ENCODE data around the gene TBC1D8.

Gene TBC1D8

GRCh38 chr2:101111917-101112771 lies 39.0 kb downstream of the TBC1D8 start:
- DNase-seq (ENCODE audit: low read depth in 2 of 2): no peak

- DNase-seq (ENCODE audit: low read depth in 2 of 2): no peak
Observed at GRCh38 chr2:101111262-101111838, 39.8 kb downstream of the TBC1D8 start.

- no peak for DNase-seq (ENCODE audit: low read depth in 2 of 2)
Observed at GRCh38 chr2:101109451-101110118, 41.6 kb downstream of the TBC1D8 start.

GRCh38 chr2:101108357-101108756 lies 42.8 kb downstream of the TBC1D8 start:
- no peak for DNase-seq (ENCODE audit: low read depth in 2 of 2)

GRCh38 chr2:101107241-101107640 lies 43.9 kb downstream of the TBC1D8 start:
- DNase-seq (ENCODE audit: low read depth in 2 of 2): no peak

GRCh38 chr2:101106453-101107181 lies 44.6 kb downstream of the TBC1D8 start:
- DNase-seq (ENCODE audit: low read depth in 2 of 2): no peak

GRCh38 chr2:101105654-101106053 lies 45.5 kb downstream of the TBC1D8 start:
- DNase-seq (ENCODE audit: low read depth in 2 of 2): no peak

- no peak for DNase-seq (ENCODE audit: low read depth in 2 of 2)
Observed at GRCh38 chr2:101097638-101098037, 53.5 kb downstream of the TBC1D8 start.

GRCh38 chr2:101096619-101097142 lies 54.5 kb downstream of the TBC1D8 start:
- DNase-seq (ENCODE audit: low read depth in 2 of 2): no peak

GRCh38 chr2:101094351-101094750 lies 56.8 kb downstream of the TBC1D8 start:
- no peak for DNase-seq (ENCODE audit: low read depth in 2 of 2)

- no peak for DNase-seq (ENCODE audit: low read depth in 2 of 2)
Observed at GRCh38 chr2:101089942-101090799, 61.0 kb downstream of the TBC1D8 start.

- no peak for DNase-seq (ENCODE audit: low read depth in 2 of 2)
Observed at GRCh38 chr2:101089419-101089818, 61.8 kb downstream of the TBC1D8 start.

GRCh38 chr2:101087638-101088037 lies 63.5 kb downstream of the TBC1D8 start:
- no peak for DNase-seq (ENCODE audit: low read depth in 2 of 2)

- DNase-seq (ENCODE audit: low read depth in 2 of 2): no peak
Observed at GRCh38 chr2:101083613-101084012, 67.6 kb downstream of the TBC1D8 start.

GRCh38 chr2:101082998-101083397 lies 68.2 kb downstream of the TBC1D8 start:
- DNase-seq (ENCODE audit: low read depth in 2 of 2): no peak

- DNase-seq (ENCODE audit: low read depth in 2 of 2): no peak
Observed at GRCh38 chr2:101081375-101081907, 69.7 kb downstream of the TBC1D8 start.

GRCh38 chr2:101080211-101081068 lies 70.7 kb downstream of the TBC1D8 start:
- DNase-seq (ENCODE audit: low read depth in 2 of 2): no peak

GRCh38 chr2:101076581-101076980 lies 74.6 kb downstream of the TBC1D8 start:
- no peak for DNase-seq (ENCODE audit: low read depth in 2 of 2)

GRCh38 chr2:101064868-101065549 lies 86.2 kb downstream of the TBC1D8 start:
- no peak for DNase-seq (ENCODE audit: low read depth in 2 of 2)
